HepG2 (cell line): ENCODE measurements around the gene CYP2S1. TPM values are rescaled to one million over a fixed set of nuclear protein-coding genes. Genes with fewer than 3 reads are reported as not detected.

Source experiments
- ATAC-seq: fragments of 200-7000 bp; cut with Tn5 transposase; 3 replicates; pipeline ENCODE4 v1.9.1; 2020; ENCODE audit warnings: mild to moderate bottlenecking, moderate library complexity
- BruUV-seq: library from RNA; stranded (reverse); fragments of 400-500 nt; replicated peaks from 2 replicates; lab custom pipeline; 2021; lab: Mats Ljungman, UMichigan
- CTCF ChIA-PET: fragments of 300-600 bp; formaldehyde crosslinking; extraction: SDS; loops from one replicate; lab custom pipeline; 2021; ENCODE audit warnings: low total read pairs, inconsistent platforms, low intra/inter-chr PET ratio; lab: Yijun Ruan, JAX
- POLR2A ChIA-PET: fragments of 350-600 bp; sonication (Branson Sonifier 250); formaldehyde crosslinking; loops from one replicate; lab custom pipeline; 2020; ENCODE audit warnings: antibody characterized with exemption, inconsistent platforms; lab: Yijun Ruan, JAX
- DNase-seq: peaks from one replicate; pipeline ENCODE4 v3.0.0-alpha.2; 2015; ENCODE audit warnings: low spot score
- FAIRE-seq: peaks from 3 replicates; lab custom pipeline; 2011; peaks lifted over from hg19 to GRCh38; lab: Jason Lieb, UNC
- H2AFZ ChIP-seq: one replicate; pipeline ENCODE4 v1.6.1; 2011; ENCODE audit warnings: low read length, inconsistent platforms
- H3K27ac ChIP-seq: fragments of 300-600 bp; 3 replicates; pipeline ENCODE4 v1.8.0; 2011; ENCODE audit warnings: mixed run types, mild to moderate bottlenecking, mixed read lengths, low read length, inconsistent platforms; ENCODE audit not compliant: insufficient read depth; ENCODE audit errors: extremely low read length
- H3K27me3 ChIP-seq, 2 experiments: fragments of 200-600 bp in 1 of 2; 2 replicates in 1 of 2; 3 replicates in 1 of 2; pipeline versions ENCODE4 v1.6.0 to v1.8.0; 2011; ENCODE audit warnings: low read length in 2 of 2, mild to moderate bottlenecking in 2 of 2, moderate library complexity in 2 of 2, inconsistent platforms in 1 of 2; ENCODE audit not compliant: insufficient read depth in 2 of 2, control insufficient read depth in 1 of 2
- H3K36me3 ChIP-seq, 2 experiments: fragments of 200-600 bp in 1 of 2; replicated peaks in 1 of 2; 2 replicates in 1 of 2; 3 replicates in 1 of 2; pipeline versions ENCODE4 v1.5.1 to v1.8.0; 2011; ENCODE audit warnings: low read length in 2 of 2, inconsistent platforms in 1 of 2; ENCODE audit not compliant: insufficient read depth in 2 of 2, control insufficient read depth in 1 of 2
- H3K4me1 ChIP-seq: 2 replicates; pipeline ENCODE4 v1.5.1; 2012; ENCODE audit warnings: low read length, inconsistent platforms; ENCODE audit not compliant: insufficient read depth
- H3K4me2 ChIP-seq: 2 replicates; pipeline ENCODE4 v1.6.0; 2011; ENCODE audit warnings: low read depth, low read length, inconsistent platforms
- H3K4me3 ChIP-seq, 3 experiments: fragments of 200-600 bp in 1 of 3; sonication (generic), shearing (Covaris generic) in 1 of 3; replicated peaks in 1 of 3; 2 replicates each; pipeline ENCODE4 v1.5.1; 2011 to 2016; ENCODE audit warnings: low read length in 3 of 3, inconsistent platforms in 2 of 3, low read depth in 2 of 3, mild to moderate bottlenecking in 2 of 3, control low read depth in 1 of 3, mixed read lengths in 1 of 3; ENCODE audit not compliant: insufficient read depth in 1 of 3
- H3K79me2 ChIP-seq: one replicate; pipeline ENCODE4 v1.6.1; 2011; ENCODE audit warnings: low read length, inconsistent platforms; ENCODE audit not compliant: insufficient read depth
- H3K9ac ChIP-seq: 2 replicates; pipeline ENCODE4 v1.6.0; 2011; ENCODE audit warnings: mild to moderate bottlenecking, low read depth, low read length, inconsistent platforms; ENCODE audit not compliant: insufficient read depth
- H3K9me3 ChIP-seq: 2 replicates; pipeline ENCODE4 v1.5.1; 2012; ENCODE audit warnings: mild to moderate bottlenecking, low read length
- H4K20me1 ChIP-seq: 2 replicates; pipeline ENCODE4 v1.6.0; 2011; ENCODE audit warnings: inconsistent platforms, mild to moderate bottlenecking, low read length, moderate library complexity; ENCODE audit not compliant: insufficient read depth
- CEBPB ChIP-seq: IDR thresholded peaks from 2 replicates; pipeline ENCODE4 v1.6.1; 2011; ENCODE audit warnings: low read depth, low read length, improper control_type of control experiment, borderline replicate concordance
- in situ Hi-C: cut with HindIII; loops from 2 replicates; pipeline ENCODE4 v1.10.0; 2017; ENCODE audit warnings: low pct_unique_long_range_greater_than_20kb; ENCODE audit not compliant: extremely low pct_ligation_motif_present
- intact Hi-C: fragments of 100-400 bp; cut with micrococcal nuclease; formaldehyde crosslinking; loops from one replicate; pipeline ENCODE4 v1.10.0; 2022; ENCODE audit not compliant: unreplicated experiment
- polyA plus RNA-seq, 8 experiments: library from polyadenylated mRNA; depleted of rRNA in 3 of 8; stranded (reverse) in 7 of 8; unstranded in 1 of 8; fragments of >200 nt; fragmentation: Illumina TruSeq in 4 of 8; extraction: Trizol in 4 of 8; gene quantifications; 2 replicates each; pipeline versions ENCODE4 v1.2.1 to v1.2.3, GENCODE V29; 2011 to 2016; ENCODE audit warnings: low read depth in 4 of 8, missing spikeins in 1 of 8, mixed read lengths in 1 of 8; ENCODE audit not compliant: insufficient read depth in 1 of 8
- total RNA-seq, 5 experiments: library from RNA; depleted of rRNA; stranded (reverse); fragments of >200 nt; fragmentation: Illumina TruSeq; extraction: Trizol; gene quantifications; 2 replicates each; pipeline ENCODE4 v1.2.3, GENCODE V29; 2016; ENCODE audit warnings: low read depth in 1 of 5
- TF ChIP-seq, protein P1 (sequence below): sonication (generic); formaldehyde crosslinking; IDR thresholded peaks from 2 replicates; pipeline ENCODE4 v1.8.1; 2023; ENCODE audit warnings: missing genetic modification reagents, mild to moderate bottlenecking, borderline replicate concordance

Gene CYP2S1
- total and polyA plus RNA-seq, 2 of the 13 experiments (the other 11 are each of a cell fraction or from before 2014, with no cell fraction given), result 0.09 to 2.1 TPM

GRCh38 chr19:41255171-41255570 is 62.2 kb downstream of the CYP2S1 start:
- BruUV-seq, result no TSS peak
- Histone ChIP-seq H4K20me1 (no peaks in the 10 kb centered on the region), H2AFZ (no peak overlapping the region), H3K79me2 (no peaks in the 10 kb centered on the region), H3K4me1 (no peaks in the 10 kb centered on the region), H3K4me3 (no peak overlapping the region), H3K9ac (no peak overlapping the region), H3K4me2 (no peak overlapping the region), H3K27me3 (no peaks in the 10 kb centered on the region), H3K27ac (no peak overlapping the region), H3K9me3 (no peaks in the 10 kb centered on the region)
- POLR2A ChIA-PET, result no interaction called here
- DNase-seq (no peak), ATAC-seq (no peak)
- in situ Hi-C loops, result no loop called here
- CTCF ChIA-PET, result no interaction called here
- intact Hi-C loops, result no loop called here
- TF ChIP-seq, protein P1, sequence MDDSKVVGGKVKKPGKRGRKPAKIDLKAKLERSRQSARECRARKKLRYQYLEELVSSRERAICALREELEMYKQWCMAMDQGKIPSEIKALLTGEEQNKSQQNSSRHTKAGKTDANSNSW (CRISPR knock-in tag), result no peak
- TF ChIP-seq CEBPB, result no peak
- TF ChIP-seq, all 625 proteins: peak for 0
- H3K36me3 ChIP-seq, result peaks cover 0 to 2% of the 10 kb centered on the region in 2 experiments; a peak in 1 of 5 replicates
- no peak for FAIRE-seq

Other genes with a start within 250 kb of the CYP2S1 start
- not detected in 2 replicates for gene CYP2B6, start 201.9 kb upstream of the CYP2S1 start, total RNA-seq (2016; rRNA removed; fragmentation: Illumina TruSeq; extraction: Trizol)
- 0.09 TPM in 2 replicates for gene CYP2B6, start 201.9 kb upstream of the CYP2S1 start, polyA plus RNA-seq (2011; rRNA removed)
- gene CYP2A13, start 104.8 kb upstream of the CYP2S1 start, total RNA-seq (2016; rRNA removed; fragmentation: Illumina TruSeq; extraction: Trizol), result not detected in 2 replicates
- not detected in 2 replicates for gene CYP2A13, start 104.8 kb upstream of the CYP2S1 start, polyA plus RNA-seq (2011; rRNA removed)
- gene CYP2F1, start 78.8 kb upstream of the CYP2S1 start, total RNA-seq (2016; rRNA removed; fragmentation: Illumina TruSeq; extraction: Trizol), result not detected in 2 replicates
- gene CYP2F1, start 78.8 kb upstream of the CYP2S1 start, polyA plus RNA-seq (2011; rRNA removed), result not detected in 2 replicates
- 0.31 and 0.71 TPM in 2 replicates for gene AXL, start 26.0 kb downstream of the CYP2S1 start, total RNA-seq (2016; rRNA removed; fragmentation: Illumina TruSeq; extraction: Trizol)
- gene AXL, start 26.0 kb downstream of the CYP2S1 start, polyA plus RNA-seq (2011; rRNA removed), result 5.7 and 5.9 TPM in 2 replicates
- 81.7 and 88.8 TPM in 2 replicates for gene HNRNPUL1, start 71.2 kb downstream of the CYP2S1 start, total RNA-seq (2016; rRNA removed; fragmentation: Illumina TruSeq; extraction: Trizol)
- 29.7 and 30.9 TPM in 2 replicates for gene HNRNPUL1, start 71.2 kb downstream of the CYP2S1 start, polyA plus RNA-seq (2011; rRNA removed)
- gene CCDC97, start 117.0 kb downstream of the CYP2S1 start, total RNA-seq (2016; rRNA removed; fragmentation: Illumina TruSeq; extraction: Trizol), result 7.1 and 7.3 TPM in 2 replicates
- gene CCDC97, start 117.0 kb downstream of the CYP2S1 start, polyA plus RNA-seq (2011; rRNA removed), result 6.2 and 7.2 TPM in 2 replicates
- gene TGFB1, start 160.7 kb downstream of the CYP2S1 start, total RNA-seq (2016; rRNA removed; fragmentation: Illumina TruSeq; extraction: Trizol), result 2.7 and 4.1 TPM in 2 replicates
- gene TGFB1, start 160.7 kb downstream of the CYP2S1 start, polyA plus RNA-seq (2011; rRNA removed), result 5.4 and 6.2 TPM in 2 replicates
- 4.4 and 5.3 TPM in 2 replicates for gene B9D2, start 170.9 kb downstream of the CYP2S1 start, total RNA-seq (2016; rRNA removed; fragmentation: Illumina TruSeq; extraction: Trizol)
- gene B9D2, start 170.9 kb downstream of the CYP2S1 start, polyA plus RNA-seq (2011; rRNA removed), result 2.9 and 3.1 TPM in 2 replicates
- gene TMEM91, start 183.3 kb downstream of the CYP2S1 start, total RNA-seq (2016; rRNA removed; fragmentation: Illumina TruSeq; extraction: Trizol), result 6.3 and 8.4 TPM in 2 replicates
- 10.3 and 11.2 TPM in 2 replicates for gene TMEM91, start 183.3 kb downstream of the CYP2S1 start, polyA plus RNA-seq (2011; rRNA removed)
- 23.6 and 24.1 TPM in 2 replicates for gene EXOSC5, start 204.1 kb downstream of the CYP2S1 start, total RNA-seq (2016; rRNA removed; fragmentation: Illumina TruSeq; extraction: Trizol)
- gene EXOSC5, start 204.1 kb downstream of the CYP2S1 start, polyA plus RNA-seq (2011; rRNA removed), result 26.5 and 31.5 TPM in 2 replicates
- gene BCKDHA, start 204.6 kb downstream of the CYP2S1 start, total RNA-seq (2016; rRNA removed; fragmentation: Illumina TruSeq; extraction: Trizol), result 9.7 and 11.8 TPM in 2 replicates
- gene BCKDHA, start 204.6 kb downstream of the CYP2S1 start, polyA plus RNA-seq (2011; rRNA removed), result 31.3 and 31.5 TPM in 2 replicates
- gene B3GNT8, start 234.2 kb downstream of the CYP2S1 start, total RNA-seq (2016; rRNA removed; fragmentation: Illumina TruSeq; extraction: Trizol), result 1.9 and 2.3 TPM in 2 replicates
- 0.26 and 0.44 TPM in 2 replicates for gene B3GNT8, start 234.2 kb downstream of the CYP2S1 start, polyA plus RNA-seq (2011; rRNA removed)
- 39.0 and 51.9 TPM in 2 replicates for gene DMAC2, start 246.7 kb downstream of the CYP2S1 start, total RNA-seq (2016; rRNA removed; fragmentation: Illumina TruSeq; extraction: Trizol)
- 66.0 TPM in 2 replicates for gene DMAC2, start 246.7 kb downstream of the CYP2S1 start, polyA plus RNA-seq (2011; rRNA removed)
- 0.64 and 1.0 TPM in 2 replicates for gene ERICH4, start 249.9 kb downstream of the CYP2S1 start, total RNA-seq (2016; rRNA removed; fragmentation: Illumina TruSeq; extraction: Trizol)
- gene ERICH4, start 249.9 kb downstream of the CYP2S1 start, polyA plus RNA-seq (2011; rRNA removed), result 0.38 and 0.40 TPM in 2 replicates